ENCODE data around the gene NOTCH1.

Gene NOTCH1

DNA sequence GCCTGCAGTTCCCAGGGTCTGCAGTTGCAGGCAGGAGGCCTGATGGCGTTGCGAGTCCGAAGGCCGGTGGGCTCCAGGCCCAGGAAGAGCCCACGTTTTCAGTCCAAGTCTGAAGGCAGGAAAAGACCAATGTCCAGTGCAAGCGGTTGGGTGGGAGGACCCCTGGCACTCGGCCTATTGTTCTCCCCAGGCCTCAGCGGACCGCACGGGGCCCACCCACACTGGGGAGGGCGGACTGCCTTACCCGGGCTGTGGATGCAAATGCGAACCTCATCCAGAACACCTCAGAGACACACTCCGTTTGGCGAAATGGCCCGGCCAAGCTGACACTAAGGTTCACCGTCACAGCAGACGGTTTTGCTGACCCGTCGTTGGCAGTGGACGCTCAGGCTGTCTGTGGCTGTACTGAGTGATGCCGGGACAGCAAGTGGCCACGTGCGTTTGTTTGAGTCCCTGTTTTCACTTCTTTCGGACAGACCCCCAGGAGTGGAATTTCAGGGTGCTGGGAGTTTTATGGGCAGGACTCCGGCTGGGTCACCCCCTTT lies 52.8 kb downstream of the NOTCH1 start:
- Histone ChIP-seq H3K4me2 (ENCODE audit: insufficient read depth, low read length) (no peak overlapping the region), H3K4me1 (ENCODE audit: insufficient read depth, low read length) (no peaks in the 10 kb centered on the region), H3K4me3 (ENCODE audit: low read depth in 1 of 2, low read length in 2 of 2) (no peak overlapping the region), H3K36me3 (ENCODE audit: insufficient read depth, low read length) (peaks cover 35% of the 10 kb centered on the region), H3K79me2 (ENCODE audit: insufficient read depth, low read length) (no peaks in the 10 kb centered on the region), H3K27ac (ENCODE audit: low read length) (no peak overlapping the region), H2AFZ (ENCODE audit: low read depth, low read length) (no peak overlapping the region), H3K27me3 (ENCODE audit: insufficient read depth, low read length, poor library complexity) (no peaks in the 10 kb centered on the region), H3K9ac (ENCODE audit: low read depth, low read length) (no peak overlapping the region), H3K9me3 (ENCODE audit: insufficient read depth, low read length, severe bottlenecking) (no peaks in the 10 kb centered on the region), H4K20me1 (ENCODE audit: insufficient read depth, low read length) (peaks cover 36% of the 10 kb centered on the region)
- ATAC-seq (ENCODE audit: insufficient read depth, low read depth) (peak; percentile 10; the same call in 1 of the 3 replicates), DNase-seq (no peak)
- TF ChIP-seq EZH2 (IDR thresholded peaks at IDR 0.05; ENCODE audit: borderline replicate concordance, low read depth, low read length, severe bottlenecking) = no peak
- TF ChIP-seq, protein P1, sequence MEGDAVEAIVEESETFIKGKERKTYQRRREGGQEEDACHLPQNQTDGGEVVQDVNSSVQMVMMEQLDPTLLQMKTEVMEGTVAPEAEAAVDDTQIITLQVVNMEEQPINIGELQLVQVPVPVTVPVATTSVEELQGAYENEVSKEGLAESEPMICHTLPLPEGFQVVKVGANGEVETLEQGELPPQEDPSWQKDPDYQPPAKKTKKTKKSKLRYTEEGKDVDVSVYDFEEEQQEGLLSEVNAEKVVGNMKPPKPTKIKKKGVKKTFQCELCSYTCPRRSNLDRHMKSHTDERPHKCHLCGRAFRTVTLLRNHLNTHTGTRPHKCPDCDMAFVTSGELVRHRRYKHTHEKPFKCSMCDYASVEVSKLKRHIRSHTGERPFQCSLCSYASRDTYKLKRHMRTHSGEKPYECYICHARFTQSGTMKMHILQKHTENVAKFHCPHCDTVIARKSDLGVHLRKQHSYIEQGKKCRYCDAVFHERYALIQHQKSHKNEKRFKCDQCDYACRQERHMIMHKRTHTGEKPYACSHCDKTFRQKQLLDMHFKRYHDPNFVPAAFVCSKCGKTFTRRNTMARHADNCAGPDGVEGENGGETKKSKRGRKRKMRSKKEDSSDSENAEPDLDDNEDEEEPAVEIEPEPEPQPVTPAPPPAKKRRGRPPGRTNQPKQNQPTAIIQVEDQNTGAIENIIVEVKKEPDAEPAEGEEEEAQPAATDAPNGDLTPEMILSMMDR (IDR thresholded peaks at IDR 0.05; ENCODE audit: borderline replicate concordance, extremely low read depth, low read length, poor library complexity, severe bottlenecking) = no peak

DNA sequence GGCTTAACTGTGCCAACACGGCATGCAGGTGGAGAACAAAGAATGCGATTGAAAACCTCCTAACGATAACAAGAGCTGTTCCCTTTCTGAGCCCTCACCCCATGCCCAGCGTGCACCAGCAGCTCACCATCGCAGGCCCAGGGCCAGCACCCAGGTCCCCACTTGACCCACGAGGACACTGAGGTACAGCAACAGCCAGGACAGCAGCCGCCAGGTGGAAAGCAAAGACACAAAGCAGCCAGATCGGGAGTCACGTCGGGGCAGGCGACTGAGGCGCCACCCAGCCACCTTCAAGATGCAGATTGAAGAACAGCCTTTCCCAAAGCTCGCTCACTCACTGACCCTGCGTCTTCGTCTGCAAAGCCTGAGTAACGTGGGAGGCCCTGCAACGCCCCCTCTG lies 56.1 kb downstream of the NOTCH1 start:
- no peak for DNase-seq
- H3K79me2 ChIP-seq (ENCODE audit: insufficient read depth, low read length) = no peaks in the 10 kb centered on the region
- H3K9ac ChIP-seq (ENCODE audit: low read depth, low read length) = no peak overlapping the region
- TF ChIP-seq EZH2 (IDR thresholded peaks at IDR 0.05; ENCODE audit: borderline replicate concordance, low read depth, low read length, severe bottlenecking) = no peak
- TF ChIP-seq, protein P1 (IDR thresholded peaks at IDR 0.05; ENCODE audit: borderline replicate concordance, extremely low read depth, low read length, poor library complexity, severe bottlenecking) = no peak
- no peak overlapping the region for H3K4me3 ChIP-seq (ENCODE audit: low read depth in 1 of 2, low read length in 2 of 2)
- no peak for ATAC-seq (ENCODE audit: insufficient read depth, low read depth)
- no peak overlapping the region for H2AFZ ChIP-seq (ENCODE audit: low read depth, low read length)
- peaks cover 8% of the 10 kb centered on the region for H3K4me1 ChIP-seq (ENCODE audit: insufficient read depth, low read length)
- no peaks in the 10 kb centered on the region for H3K27me3 ChIP-seq (ENCODE audit: insufficient read depth, low read length, poor library complexity)
- no peak overlapping the region for H3K27ac ChIP-seq (ENCODE audit: low read length)
- peaks cover 19% of the 10 kb centered on the region for H4K20me1 ChIP-seq (ENCODE audit: insufficient read depth, low read length)
- H3K9me3 ChIP-seq (ENCODE audit: insufficient read depth, low read length, severe bottlenecking) = no peaks in the 10 kb centered on the region
- H3K4me2 ChIP-seq (ENCODE audit: insufficient read depth, low read length) = no peak overlapping the region
- H3K36me3 ChIP-seq (ENCODE audit: insufficient read depth, low read length) = peaks cover 4% of the 10 kb centered on the region; the same call in 1 of the 2 replicates

DNA sequence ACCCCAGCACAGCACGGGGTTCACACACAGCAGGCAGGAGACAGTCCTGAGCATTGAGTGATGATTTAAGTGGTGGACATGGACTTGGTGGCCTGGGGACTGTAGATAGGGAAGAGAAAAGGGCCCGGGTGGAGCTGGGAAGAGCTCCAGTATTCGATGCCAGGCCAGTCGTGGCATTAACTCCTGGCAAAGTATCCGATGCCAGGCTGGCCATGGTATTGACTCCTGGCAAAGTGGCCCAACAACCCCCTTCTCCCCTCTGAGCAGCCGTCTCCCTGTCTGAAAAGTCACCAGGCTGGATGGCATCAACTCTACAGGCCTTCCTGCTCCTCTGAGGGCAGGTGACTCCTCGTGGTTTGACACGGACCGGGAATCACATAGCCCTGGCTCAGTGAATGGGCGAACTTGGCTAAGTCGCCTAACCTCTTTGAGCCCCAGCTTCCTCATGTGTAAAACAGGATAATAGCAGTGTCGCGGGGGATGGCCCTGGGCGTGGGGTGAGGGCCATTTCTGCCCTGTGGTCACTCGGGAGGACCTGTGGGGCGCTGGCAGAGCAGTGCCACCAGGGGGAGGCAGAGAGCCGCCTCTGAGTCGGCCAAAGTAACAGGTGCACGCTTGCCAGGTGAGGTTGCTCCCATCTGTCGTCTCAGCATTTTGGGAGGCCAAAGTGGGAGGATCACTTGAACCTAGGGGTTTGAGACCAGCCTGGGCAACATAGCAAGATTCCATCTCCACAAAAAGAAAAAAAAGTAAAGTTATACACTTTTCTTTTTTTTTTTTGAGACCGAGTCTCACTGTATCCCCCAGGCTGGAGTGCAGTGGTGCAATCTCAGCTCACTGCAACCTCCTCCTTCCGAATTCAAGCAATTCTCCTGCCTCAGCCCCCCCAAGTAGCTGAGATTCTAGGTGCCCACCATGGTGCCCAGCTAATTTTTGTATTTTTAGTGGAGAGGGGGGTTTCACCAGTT lies 57.3 kb downstream of the NOTCH1 start:
- H3K36me3 ChIP-seq (ENCODE audit: insufficient read depth, low read length) = no peaks in the 10 kb centered on the region
- no peaks in the 10 kb centered on the region for H3K27me3 ChIP-seq (ENCODE audit: insufficient read depth, low read length, poor library complexity)
- no peak overlapping the region for H3K9ac ChIP-seq (ENCODE audit: low read depth, low read length)
- peaks cover 19% of the 10 kb centered on the region for H4K20me1 ChIP-seq (ENCODE audit: insufficient read depth, low read length)
- no peak overlapping the region for H3K27ac ChIP-seq (ENCODE audit: low read length)
- TF ChIP-seq, protein P1 (IDR thresholded peaks at IDR 0.05; ENCODE audit: borderline replicate concordance, extremely low read depth, low read length, poor library complexity, severe bottlenecking) = peak; percentile 86
- no peak for TF ChIP-seq EZH2 (IDR thresholded peaks at IDR 0.05; ENCODE audit: borderline replicate concordance, low read depth, low read length, severe bottlenecking)
- H3K79me2 ChIP-seq (ENCODE audit: insufficient read depth, low read length) = 0 out of 2 replicates have a peak, but pooled peaks cover 4% of the 10 kb centered on the region
- ATAC-seq (ENCODE audit: insufficient read depth, low read depth) (no peak), DNase-seq (peak; percentile 56)
- no peak overlapping the region for H3K4me3 ChIP-seq (ENCODE audit: low read depth in 1 of 2, low read length in 2 of 2)
- peaks cover 20% of the 10 kb centered on the region for H3K4me1 ChIP-seq (ENCODE audit: insufficient read depth, low read length)
- no peak overlapping the region for H2AFZ ChIP-seq (ENCODE audit: low read depth, low read length)
- H3K4me2 ChIP-seq (ENCODE audit: insufficient read depth, low read length) = no peak overlapping the region
- no peaks in the 10 kb centered on the region for H3K9me3 ChIP-seq (ENCODE audit: insufficient read depth, low read length, severe bottlenecking)

All from DND-41 (cell line).